ENCODE data around the gene RBBP8NL.

Gene RBBP8NL

GRCh38 chr20:62458275-62459251 lies 31.2 kb upstream of the RBBP8NL start:
- H3K9ac ChIP-seq (ENCODE audit: low read length), result no peak overlapping the region
- no peak for DNase-seq (ENCODE audit: low read depth)
- H3K4me1 ChIP-seq (ENCODE audit: control insufficient read depth, insufficient read depth, low read length), result no peaks in the 10 kb centered on the region
- no peaks in the 10 kb centered on the region for H3K36me3 ChIP-seq (ENCODE audit: control insufficient read depth, insufficient read depth, low read length, severe bottlenecking)
- H3K4me3 ChIP-seq (ENCODE audit: low read length), result no peak overlapping the region
- H3K27me3 ChIP-seq (replicated peaks; ENCODE audit: control insufficient read depth, insufficient read depth, low read length), result peaks cover 46% of the 10 kb centered on the region
- no peaks in the 10 kb centered on the region for H3K9me3 ChIP-seq (ENCODE audit: control insufficient read depth, low read length)

- no peaks in the 10 kb centered on the region for H3K4me1 ChIP-seq (ENCODE audit: control insufficient read depth, insufficient read depth, low read length)
- no peak for DNase-seq (ENCODE audit: low read depth)
- H3K9me3 ChIP-seq (ENCODE audit: control insufficient read depth, low read length), result no peaks in the 10 kb centered on the region
- H3K36me3 ChIP-seq (ENCODE audit: control insufficient read depth, insufficient read depth, low read length, severe bottlenecking), result no peaks in the 10 kb centered on the region
- H3K4me3 ChIP-seq (ENCODE audit: low read length), result no peak overlapping the region
- no peak overlapping the region for H3K9ac ChIP-seq (ENCODE audit: low read length)
- H3K27me3 ChIP-seq (replicated peaks; ENCODE audit: control insufficient read depth, insufficient read depth, low read length), result peaks cover 48% of the 10 kb centered on the region
These were observed 30.5 kb upstream of the RBBP8NL start for GRCh38 chr20:62457831-62458230.

- Histone ChIP-seq H3K4me1 (ENCODE audit: control insufficient read depth, insufficient read depth, low read length) (no peaks in the 10 kb centered on the region), H3K9me3 (ENCODE audit: control insufficient read depth, low read length) (no peaks in the 10 kb centered on the region), H3K4me3 (ENCODE audit: low read length) (no peak overlapping the region), H3K27me3 (replicated peaks; ENCODE audit: control insufficient read depth, insufficient read depth, low read length) (peaks cover 55% of the 10 kb centered on the region), H3K9ac (ENCODE audit: low read length) (no peak overlapping the region), H3K36me3 (ENCODE audit: control insufficient read depth, insufficient read depth, low read length, severe bottlenecking) (no peaks in the 10 kb centered on the region)
- no peak for DNase-seq (ENCODE audit: low read depth)
These were observed 29.8 kb upstream of the RBBP8NL start for GRCh38 chr20:62457098-62457497.

GRCh38 chr20:62455929-62456328 lies 28.6 kb upstream of the RBBP8NL start:
- Histone ChIP-seq H3K27me3 (replicated peaks; ENCODE audit: control insufficient read depth, insufficient read depth, low read length) (peaks cover 51% of the 10 kb centered on the region), H3K9ac (ENCODE audit: low read length) (no peak overlapping the region), H3K4me1 (ENCODE audit: control insufficient read depth, insufficient read depth, low read length) (no peaks in the 10 kb centered on the region), H3K36me3 (ENCODE audit: control insufficient read depth, insufficient read depth, low read length, severe bottlenecking) (no peaks in the 10 kb centered on the region), H3K4me3 (ENCODE audit: low read length) (no peak overlapping the region), H3K9me3 (ENCODE audit: control insufficient read depth, low read length) (no peaks in the 10 kb centered on the region)
- no peak for DNase-seq (ENCODE audit: low read depth)

- Histone ChIP-seq H3K9ac (ENCODE audit: low read length) (no peak overlapping the region), H3K9me3 (ENCODE audit: control insufficient read depth, low read length) (no peaks in the 10 kb centered on the region), H3K36me3 (ENCODE audit: control insufficient read depth, insufficient read depth, low read length, severe bottlenecking) (no peaks in the 10 kb centered on the region), H3K4me1 (ENCODE audit: control insufficient read depth, insufficient read depth, low read length) (no peaks in the 10 kb centered on the region), H3K27me3 (replicated peaks; ENCODE audit: control insufficient read depth, insufficient read depth, low read length) (peaks cover 49% of the 10 kb centered on the region), H3K4me3 (ENCODE audit: low read length) (no peak overlapping the region)
- no peak for DNase-seq (ENCODE audit: low read depth)
These were observed 27.7 kb upstream of the RBBP8NL start for GRCh38 chr20:62454904-62455636.

GRCh38 chr20:62453186-62453808 lies 26.0 kb upstream of the RBBP8NL start:
- Histone ChIP-seq H3K9me3 (ENCODE audit: control insufficient read depth, low read length) (no peaks in the 10 kb centered on the region), H3K4me1 (ENCODE audit: control insufficient read depth, insufficient read depth, low read length) (no peaks in the 10 kb centered on the region), H3K36me3 (ENCODE audit: control insufficient read depth, insufficient read depth, low read length, severe bottlenecking) (no peaks in the 10 kb centered on the region), H3K4me3 (ENCODE audit: low read length) (no peak overlapping the region), H3K27me3 (replicated peaks; ENCODE audit: control insufficient read depth, insufficient read depth, low read length) (peaks cover 51% of the 10 kb centered on the region), H3K9ac (ENCODE audit: low read length) (no peak overlapping the region)
- no peak for DNase-seq (ENCODE audit: low read depth)

- no peaks in the 10 kb centered on the region for H3K9me3 ChIP-seq (ENCODE audit: control insufficient read depth, low read length)
- no peak overlapping the region for H3K9ac ChIP-seq (ENCODE audit: low read length)
- H3K36me3 ChIP-seq (ENCODE audit: control insufficient read depth, insufficient read depth, low read length, severe bottlenecking), result no peaks in the 10 kb centered on the region
- no peak overlapping the region for H3K4me3 ChIP-seq (ENCODE audit: low read length)
- no peaks in the 10 kb centered on the region for H3K4me1 ChIP-seq (ENCODE audit: control insufficient read depth, insufficient read depth, low read length)
- no peak for DNase-seq (ENCODE audit: low read depth)
- peaks cover 51% of the 10 kb centered on the region for H3K27me3 ChIP-seq (replicated peaks; ENCODE audit: control insufficient read depth, insufficient read depth, low read length)
These were observed 25.2 kb upstream of the RBBP8NL start for GRCh38 chr20:62452475-62453095.

- Histone ChIP-seq H3K36me3 (ENCODE audit: control insufficient read depth, insufficient read depth, low read length, severe bottlenecking) (no peaks in the 10 kb centered on the region), H3K9me3 (ENCODE audit: control insufficient read depth, low read length) (no peaks in the 10 kb centered on the region), H3K4me1 (ENCODE audit: control insufficient read depth, insufficient read depth, low read length) (no peaks in the 10 kb centered on the region), H3K27me3 (replicated peaks; ENCODE audit: control insufficient read depth, insufficient read depth, low read length) (peaks cover 54% of the 10 kb centered on the region), H3K9ac (ENCODE audit: low read length) (no peak overlapping the region), H3K4me3 (ENCODE audit: low read length) (no peak overlapping the region)
- DNase-seq (ENCODE audit: low read depth), result no peak
These were observed 24.6 kb upstream of the RBBP8NL start for GRCh38 chr20:62451970-62452369.

- DNase-seq (ENCODE audit: low read depth), result no peak
- Histone ChIP-seq H3K27me3 (replicated peaks; ENCODE audit: control insufficient read depth, insufficient read depth, low read length) (peaks cover 56% of the 10 kb centered on the region), H3K4me1 (ENCODE audit: control insufficient read depth, insufficient read depth, low read length) (no peaks in the 10 kb centered on the region), H3K9me3 (ENCODE audit: control insufficient read depth, low read length) (no peaks in the 10 kb centered on the region), H3K36me3 (ENCODE audit: control insufficient read depth, insufficient read depth, low read length, severe bottlenecking) (no peaks in the 10 kb centered on the region), H3K4me3 (ENCODE audit: low read length) (no peak overlapping the region), H3K9ac (ENCODE audit: low read length) (no peak overlapping the region)
These were observed 23.9 kb upstream of the RBBP8NL start for GRCh38 chr20:62451156-62451767.

GRCh38 chr20:62449951-62450691 lies 22.8 kb upstream of the RBBP8NL start:
- Histone ChIP-seq H3K4me1 (ENCODE audit: control insufficient read depth, insufficient read depth, low read length) (no peaks in the 10 kb centered on the region), H3K27me3 (replicated peaks; ENCODE audit: control insufficient read depth, insufficient read depth, low read length) (peaks cover 49% of the 10 kb centered on the region), H3K9ac (ENCODE audit: low read length) (no peak overlapping the region), H3K4me3 (ENCODE audit: low read length) (no peak overlapping the region), H3K36me3 (ENCODE audit: control insufficient read depth, insufficient read depth, low read length, severe bottlenecking) (no peaks in the 10 kb centered on the region), H3K9me3 (ENCODE audit: control insufficient read depth, low read length) (no peaks in the 10 kb centered on the region)
- no peak for DNase-seq (ENCODE audit: low read depth)
